Measurements from ENCODE around the gene CD200. TPM values are rescaled to one million over a fixed set of nuclear protein-coding genes. Genes with fewer than 3 reads are reported as not detected.

The CD200 gene, protein sequence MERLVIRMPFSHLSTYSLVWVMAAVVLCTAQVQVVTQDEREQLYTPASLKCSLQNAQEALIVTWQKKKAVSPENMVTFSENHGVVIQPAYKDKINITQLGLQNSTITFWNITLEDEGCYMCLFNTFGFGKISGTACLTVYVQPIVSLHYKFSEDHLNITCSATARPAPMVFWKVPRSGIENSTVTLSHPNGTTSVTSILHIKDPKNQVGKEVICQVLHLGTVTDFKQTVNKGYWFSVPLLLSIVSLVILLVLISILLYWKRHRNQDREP
- total RNA-seq (2022; extraction: Qiagen RNA extraction; ENCODE audit: low read depth) = not detected in 5 replicates

DNA sequence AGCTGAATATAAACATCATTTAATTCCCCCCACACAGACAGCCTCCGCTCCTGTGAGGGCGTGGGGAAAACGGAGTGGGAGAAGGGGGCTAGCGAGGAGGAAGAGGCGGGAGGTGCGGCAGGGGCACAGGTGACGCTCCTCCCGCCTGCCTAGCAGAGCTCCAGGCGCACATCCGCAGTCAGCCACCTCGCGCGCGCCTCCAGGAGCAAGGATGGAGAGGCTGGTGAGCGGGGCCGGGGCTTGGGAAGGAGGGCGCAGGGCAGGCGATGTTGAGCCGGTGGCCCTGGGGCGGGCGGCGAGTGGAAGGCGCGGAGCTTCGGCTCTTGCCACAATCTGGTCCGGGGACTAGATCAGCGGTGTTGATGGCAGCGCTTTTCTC lies at the start of gene CD200:
CD200 (plus strand) TSS at position 155 of the 379 bp plus-strand sequence; CDS start at position 212, 57 bp downstream.

DNA sequence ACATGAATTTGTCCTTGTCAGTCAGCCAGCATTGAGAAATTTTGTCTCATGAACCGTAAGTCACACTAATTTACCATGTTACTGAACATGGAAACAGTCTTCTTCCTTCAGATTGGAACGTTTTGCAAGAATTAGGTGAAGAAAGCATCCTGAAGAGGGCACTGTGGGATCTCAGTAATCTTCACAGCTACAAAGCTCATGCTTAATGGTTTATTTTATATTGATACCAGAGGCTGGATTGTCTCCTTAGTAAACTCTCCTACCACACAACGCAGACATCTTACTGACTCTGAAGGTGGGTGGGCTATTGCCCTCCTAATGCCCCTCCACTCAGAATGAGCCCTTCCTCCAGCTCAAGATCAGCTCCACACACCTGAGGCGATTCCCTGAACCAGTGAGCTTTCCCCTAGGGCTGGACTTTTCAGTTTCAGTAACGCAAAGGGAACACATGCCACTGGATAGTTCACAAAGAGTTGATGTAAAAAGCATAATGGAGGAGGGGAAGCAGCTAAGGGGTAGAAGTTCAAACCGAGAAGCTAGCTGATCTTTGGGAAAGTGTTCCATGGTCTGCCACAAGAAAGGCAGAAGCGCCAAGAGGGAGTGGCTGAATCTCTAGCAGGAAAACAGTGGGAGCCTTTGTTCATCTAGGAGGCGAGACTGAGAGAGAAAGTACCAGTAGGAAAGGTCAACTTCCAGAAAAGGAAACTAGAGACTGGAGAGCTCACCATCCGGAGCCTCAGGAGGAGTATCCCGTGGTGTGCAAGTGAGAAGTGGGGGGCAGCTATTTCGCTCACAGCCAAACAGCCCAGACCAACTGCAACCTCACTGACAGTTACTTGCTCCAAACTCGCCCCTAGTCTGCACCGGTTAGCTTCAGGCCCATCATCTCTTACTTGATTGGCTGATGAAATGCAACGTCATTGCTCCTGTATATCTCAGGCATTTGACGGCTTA lies 39.3 kb upstream of the CD200 start, which contains the start of gene SLC9C1:
SLC9C1 (minus strand) TSS at position 849 of the 954 bp plus-strand sequence. CDS start 7,425 bp downstream, outside the sequence.

Other genes with a start within 250 kb of the CD200 start
- gene C3orf52, start 246.8 kb upstream of the CD200 start, total RNA-seq (2022; extraction: Qiagen RNA extraction; ENCODE audit: low read depth) = 11.5 to 16.0 TPM (median 13.8 TPM) in 5 replicates
- not detected in 5 replicates for gene GCSAM, start 199.9 kb upstream of the CD200 start, total RNA-seq (2022; extraction: Qiagen RNA extraction; ENCODE audit: low read depth)
- gene SLC9C1, start 38.9 kb upstream of the CD200 start, total RNA-seq (2022; extraction: Qiagen RNA extraction; ENCODE audit: low read depth) = not detected in 5 replicates
- 0.03 TPM in 1 of 5 replicates, not detected in the others for gene BTLA, start 166.3 kb downstream of the CD200 start, total RNA-seq (2022; extraction: Qiagen RNA extraction; ENCODE audit: low read depth)
- 39.5 to 55.5 TPM (median 47.6 TPM) in 5 replicates for gene ATG3, start 228.8 kb downstream of the CD200 start, total RNA-seq (2022; extraction: Qiagen RNA extraction; ENCODE audit: low read depth)
- gene SLC35A5, start 228.9 kb downstream of the CD200 start, total RNA-seq (2022; extraction: Qiagen RNA extraction; ENCODE audit: low read depth) = 14.9 to 15.8 TPM (median 15.8 TPM) in 5 replicates

Data from A549 treated with CpdA at 1 μM for 4 hours (cell line).